GM21447 (cell line): ENCODE measurements around the gene RRH.
"Not testable (repeated sequence)": the region's sequence is repeated elsewhere in the genome, so short reads cannot be mapped to it uniquely, and the experiment has no call there.

ENCODE experiments used
- ATAC-seq: cut with Tn5 transposase; IDR thresholded peaks from one replicate; pipeline ENCODE4 v1.9.1; 2021; ENCODE audit not compliant: unreplicated experiment

The RRH gene

GRCh38 chr4:109827672-109828071 is at the start of gene RRH:
Gene RRH, plus strand, starts transcription at chr4:109827972. Its CDS starts 56 bp downstream, at chr4:109828028.
- no peak for ATAC-seq

- ATAC-seq, result not testable (repeated sequence)
These were observed 45.7 kb upstream of the RRH start for GRCh38 chr4:109782092-109782491.

- ATAC-seq, result no peak
These were observed 40.9 kb upstream of the RRH start for GRCh38 chr4:109786846-109787245.

- no peak for ATAC-seq
These were observed 40.0 kb upstream of the RRH start for GRCh38 chr4:109787807-109788206.

- ATAC-seq, result no peak
These were observed 32.7 kb upstream of the RRH start for GRCh38 chr4:109795059-109795458.

GRCh38 chr4:109798866-109799265 is 28.9 kb upstream of the RRH start:
- no peak for ATAC-seq

- ATAC-seq, result no peak
These were observed 26.5 kb upstream of the RRH start for GRCh38 chr4:109801099-109801789.

- no peak for ATAC-seq
These were observed 25.9 kb upstream of the RRH start, which contains the start of gene CFI for GRCh38 chr4:109801895-109802319. Gene CFI, minus strand, starts transcription at chr4:109801999. Its CDS starts 28 bp downstream, at chr4:109801971.

GRCh38 chr4:109803924-109804571 is 23.7 kb upstream of the RRH start:
- ATAC-seq, result peak; percentile 77

GRCh38 chr4:109809655-109810054 is 18.1 kb upstream of the RRH start:
- ATAC-seq, result no peak

- ATAC-seq, result no peak
These were observed 17.0 kb upstream of the RRH start for GRCh38 chr4:109810552-109811387.

- ATAC-seq, result no peak
These were observed 16.1 kb upstream of the RRH start for GRCh38 chr4:109811707-109812106.

- ATAC-seq, result peak; percentile 98
These were observed 12.4 kb upstream of the RRH start, which contains the start of gene GAR1 for GRCh38 chr4:109815151-109816081. Gene GAR1, plus strand, starts transcription at chr4:109815762. Its CDS starts 403 bp downstream, at chr4:109816165.

GRCh38 chr4:109816082-109816442 is 11.7 kb upstream of the RRH start:
- no peak for ATAC-seq

GRCh38 chr4:109816894-109817293 is 10.9 kb upstream of the RRH start:
- no peak for ATAC-seq

- ATAC-seq, result no peak
These were observed 9.5 kb upstream of the RRH start for GRCh38 chr4:109818268-109818667.

- no peak for ATAC-seq
These were observed 7.2 kb upstream of the RRH start for GRCh38 chr4:109820563-109820962.

- ATAC-seq, result no peak
These were observed 6.6 kb upstream of the RRH start for GRCh38 chr4:109821185-109821584.

GRCh38 chr4:109826719-109827118 is 1.1 kb upstream of the RRH start:
- peak; percentile 72 for ATAC-seq

GRCh38 chr4:109833756-109834155 is 6.0 kb downstream of the RRH start:
- ATAC-seq, result no peak
